GM06990 (cell line): ENCODE measurements around the gene CABYR.
A peak's percentile ranks its signal among the peaks of the same experiment; 100 is the strongest.

ENCODE experiments used
- DNase-seq: peaks from one replicate; pipeline ENCODE4 v3.0.0-alpha.2; 2011; ENCODE audit not compliant: insufficient read length; ENCODE audit errors: extremely low read depth
- H3K27me3 ChIP-seq: replicated peaks from 2 replicates; pipeline ENCODE4 v1.6.0; 2011; ENCODE audit warnings: low read length; ENCODE audit not compliant: control insufficient read depth, insufficient read depth
- H3K36me3 ChIP-seq: 2 replicates; pipeline ENCODE4 v1.5.1; 2011; ENCODE audit warnings: low read length; ENCODE audit not compliant: control insufficient read depth, insufficient read depth
- H3K4me3 ChIP-seq: replicated peaks from 2 replicates; pipeline ENCODE4 v1.5.1; 2011; ENCODE audit warnings: low read depth, mild to moderate bottlenecking, control low read depth, low read length
- CTCF ChIP-seq: IDR thresholded peaks from 2 replicates; pipeline ENCODE4 v1.5.1; 2011; ENCODE audit warnings: low read length, control low read depth, mild to moderate bottlenecking, inconsistent platforms; ENCODE audit not compliant: insufficient read depth, poor library complexity, severe bottlenecking

The CABYR gene

GRCh38 chr18:24138789-24139616, at the start of gene CABYR:
CABYR (plus strand) TSS chr18:24139062; CDS start chr18:24143115, 4,053 bp downstream.
- Histone ChIP-seq H3K36me3 (no peaks in the 10 kb centered on the region; the same call in 1 of the 2 replicates), H3K4me3 (peak within 1 kb of the TSS; percentile 60), H3K27me3 (no peaks in the 10 kb centered on the region)
- TF ChIP-seq CTCF = no peak
- peak; percentile 80 for DNase-seq

GRCh38 chr18:24089076-24089475, 49.8 kb upstream of the CABYR start:
- TF ChIP-seq CTCF = no peak
- DNase-seq = no peak

GRCh38 chr18:24089515-24090337, 49.1 kb upstream of the CABYR start:
- Histone ChIP-seq H3K36me3 (peaks cover 4% of the 10 kb centered on the region), H3K4me3 (no peak overlapping the region), H3K27me3 (no peaks in the 10 kb centered on the region)
- DNase-seq = no peak
- no peak for TF ChIP-seq CTCF

More at GRCh38 chr18:24089076-24089475, 49.8 kb upstream of the CABYR start:
- H3K27me3 ChIP-seq = no peaks in the 10 kb centered on the region
- H3K4me3 ChIP-seq = no peak overlapping the region
- H3K36me3 ChIP-seq = peaks cover 4% of the 10 kb centered on the region

GRCh38 chr18:24090876-24091275, 48.0 kb upstream of the CABYR start:
- H3K4me3 ChIP-seq = no peak overlapping the region
- H3K36me3 ChIP-seq = peaks cover 4% of the 10 kb centered on the region
- TF ChIP-seq CTCF = no peak
- DNase-seq = no peak
- H3K27me3 ChIP-seq = no peaks in the 10 kb centered on the region

- no peak for TF ChIP-seq CTCF
- no peak overlapping the region for H3K4me3 ChIP-seq
Observed at GRCh38 chr18:24094561-24094960, 44.3 kb upstream of the CABYR start.

More at GRCh38 chr18:24094561-24094960, 44.3 kb upstream of the CABYR start:
- Histone ChIP-seq H3K27me3 (no peaks in the 10 kb centered on the region), H3K36me3 (peaks cover 2% of the 10 kb centered on the region)
- no peak for DNase-seq
